HG02870 (cell line): ENCODE data around the gene CHDH.
A peak's percentile ranks its signal among the peaks of the same experiment; 100 is the strongest.

ENCODE experiments used
- ATAC-seq: cut with Tn5 transposase; IDR thresholded peaks from one replicate; pipeline ENCODE4 v1.9.1; 2021; ENCODE audit warnings: mild to moderate bottlenecking, moderate library complexity; ENCODE audit not compliant: unreplicated experiment

CHDH gene

GRCh38 chr3:53792866-53793265, 53.4 kb downstream of the CHDH start:
- no peak for ATAC-seq

- no peak for ATAC-seq
Observed at GRCh38 chr3:53791317-53791716, 54.9 kb downstream of the CHDH start.

- ATAC-seq = no peak
Observed at GRCh38 chr3:53790470-53790869, 55.7 kb downstream of the CHDH start.

- no peak for ATAC-seq
Observed at GRCh38 chr3:53789459-53789858, 56.8 kb downstream of the CHDH start.

- ATAC-seq = no peak
Observed at GRCh38 chr3:53788038-53788437, 58.2 kb downstream of the CHDH start.

- no peak for ATAC-seq
Observed at GRCh38 chr3:53787016-53787415, 59.2 kb downstream of the CHDH start.

- no peak for ATAC-seq
Observed at GRCh38 chr3:53780806-53781205, 65.4 kb downstream of the CHDH start.

- ATAC-seq = no peak
Observed at GRCh38 chr3:53780171-53780570, 66.0 kb downstream of the CHDH start.

- no peak for ATAC-seq
Observed at GRCh38 chr3:53778153-53778552, 68.1 kb downstream of the CHDH start.

GRCh38 chr3:53777468-53777867, 68.8 kb downstream of the CHDH start:
- no peak for ATAC-seq

GRCh38 chr3:53776494-53777101, 69.6 kb downstream of the CHDH start:
- no peak for ATAC-seq

GRCh38 chr3:53775834-53776251, 70.4 kb downstream of the CHDH start:
- ATAC-seq = no peak

GRCh38 chr3:53775018-53775417, 71.2 kb downstream of the CHDH start:
- ATAC-seq = no peak

- no peak for ATAC-seq
Observed at GRCh38 chr3:53774414-53774813, 71.8 kb downstream of the CHDH start.

GRCh38 chr3:53773611-53774368, 72.4 kb downstream of the CHDH start:
- ATAC-seq = peak; percentile 90

GRCh38 chr3:53773021-53773436, 73.2 kb downstream of the CHDH start:
- no peak for ATAC-seq

GRCh38 chr3:53772562-53772961, 73.7 kb downstream of the CHDH start:
- ATAC-seq = no peak

GRCh38 chr3:53768478-53769459, 77.5 kb downstream of the CHDH start:
- ATAC-seq = no peak

- ATAC-seq = no peak
Observed at GRCh38 chr3:53766706-53767105, 79.5 kb downstream of the CHDH start.

- ATAC-seq = no peak
Observed at GRCh38 chr3:53765753-53766152, 80.5 kb downstream of the CHDH start.

- no peak for ATAC-seq
Observed at GRCh38 chr3:53764026-53764775, 82.0 kb downstream of the CHDH start.
